Neutrophil (primary cell): Measurements from ENCODE around the gene DNAH14.

ENCODE experiments used
- H3K27ac ChIP-seq: fragments of 200-600 bp; sonication (generic); 2 replicates; pipeline ENCODE4 v1.5.1; 2016; ENCODE audit warnings: mild to moderate bottlenecking, moderate library complexity
- H3K27me3 ChIP-seq: fragments of 200-600 bp; sonication (generic); 2 replicates; pipeline ENCODE4 v1.6.0; 2016; ENCODE audit warnings: mild to moderate bottlenecking
- H3K36me3 ChIP-seq: fragments of 200-600 bp; sonication (generic); 2 replicates; pipeline ENCODE4 v1.5.1; 2017
- H3K4me1 ChIP-seq, 2 experiments: fragments of 200-600 bp in 1 of 2; sonication (generic) in 1 of 2; 1 replicate in 1 of 2; 2 replicates in 1 of 2; pipeline versions ENCODE4 v1.5.1 to v1.6.1; 2013 to 2016; ENCODE audit warnings: low read depth in 1 of 2, low read length in 1 of 2, mild to moderate bottlenecking in 1 of 2, moderate library complexity in 1 of 2; ENCODE audit not compliant: control insufficient read depth in 1 of 2, insufficient read depth in 1 of 2
- H3K4me3 ChIP-seq, 2 experiments: fragments of 200-600 bp in 1 of 2; sonication (generic) in 1 of 2; 1 replicate in 1 of 2; 2 replicates in 1 of 2; pipeline ENCODE4 v1.5.1; 2013 to 2016; ENCODE audit warnings: low read depth in 1 of 2, low read length in 1 of 2, mild to moderate bottlenecking in 1 of 2, moderate library complexity in 1 of 2
- H3K9me3 ChIP-seq: fragments of 200-600 bp; sonication (generic); 2 replicates; pipeline ENCODE4 v1.5.1; 2016
- TF ChIP-seq, protein P1 (sequence below): fragments of 200-600 bp; sonication (generic); IDR thresholded peaks from 2 replicates; pipeline ENCODE4 v1.5.1; 2016; ENCODE audit warnings: antibody characterized with exemption

DNAH14 gene

DNA sequence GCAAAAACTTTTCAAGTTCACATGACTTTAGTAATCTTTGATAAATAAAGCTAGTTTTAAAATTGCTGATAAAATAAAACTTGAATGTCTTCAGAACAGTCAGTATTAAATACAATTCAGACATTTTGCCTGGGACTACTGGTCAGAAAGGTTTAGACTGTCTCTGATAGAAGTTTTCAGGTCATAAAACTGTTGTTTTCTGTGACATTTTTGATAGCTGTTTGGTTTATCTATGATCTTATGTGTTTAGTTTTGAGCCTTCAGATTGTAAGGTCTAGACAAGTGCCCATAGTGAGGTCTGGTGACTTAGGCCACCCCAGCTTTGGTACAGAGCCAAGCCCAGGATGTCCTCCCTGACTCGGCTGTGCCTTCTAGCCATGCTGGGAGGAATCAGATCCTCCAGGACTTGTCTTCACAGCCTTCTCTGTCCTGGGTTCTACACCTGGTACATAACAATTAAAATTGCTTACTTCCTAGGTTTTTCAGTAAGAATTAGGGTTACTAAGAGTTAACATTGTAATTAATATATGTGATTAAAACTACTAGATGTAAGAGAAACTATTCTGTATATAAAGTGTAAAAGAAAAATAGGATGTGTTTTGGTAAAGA is 15.1 kb upstream of the DNAH14 start:
- H3K27ac ChIP-seq, result no peak overlapping the region
- no peaks in the 10 kb centered on the region for H3K36me3 ChIP-seq
- H3K27me3 ChIP-seq, result no peaks in the 10 kb centered on the region
- TF ChIP-seq, protein P1, sequence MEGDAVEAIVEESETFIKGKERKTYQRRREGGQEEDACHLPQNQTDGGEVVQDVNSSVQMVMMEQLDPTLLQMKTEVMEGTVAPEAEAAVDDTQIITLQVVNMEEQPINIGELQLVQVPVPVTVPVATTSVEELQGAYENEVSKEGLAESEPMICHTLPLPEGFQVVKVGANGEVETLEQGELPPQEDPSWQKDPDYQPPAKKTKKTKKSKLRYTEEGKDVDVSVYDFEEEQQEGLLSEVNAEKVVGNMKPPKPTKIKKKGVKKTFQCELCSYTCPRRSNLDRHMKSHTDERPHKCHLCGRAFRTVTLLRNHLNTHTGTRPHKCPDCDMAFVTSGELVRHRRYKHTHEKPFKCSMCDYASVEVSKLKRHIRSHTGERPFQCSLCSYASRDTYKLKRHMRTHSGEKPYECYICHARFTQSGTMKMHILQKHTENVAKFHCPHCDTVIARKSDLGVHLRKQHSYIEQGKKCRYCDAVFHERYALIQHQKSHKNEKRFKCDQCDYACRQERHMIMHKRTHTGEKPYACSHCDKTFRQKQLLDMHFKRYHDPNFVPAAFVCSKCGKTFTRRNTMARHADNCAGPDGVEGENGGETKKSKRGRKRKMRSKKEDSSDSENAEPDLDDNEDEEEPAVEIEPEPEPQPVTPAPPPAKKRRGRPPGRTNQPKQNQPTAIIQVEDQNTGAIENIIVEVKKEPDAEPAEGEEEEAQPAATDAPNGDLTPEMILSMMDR, result no peak
- no peaks in the 10 kb centered on the region for H3K4me1 ChIP-seq
- H3K9me3 ChIP-seq, result no peaks in the 10 kb centered on the region
- no peak overlapping the region for H3K4me3 ChIP-seq

DNA sequence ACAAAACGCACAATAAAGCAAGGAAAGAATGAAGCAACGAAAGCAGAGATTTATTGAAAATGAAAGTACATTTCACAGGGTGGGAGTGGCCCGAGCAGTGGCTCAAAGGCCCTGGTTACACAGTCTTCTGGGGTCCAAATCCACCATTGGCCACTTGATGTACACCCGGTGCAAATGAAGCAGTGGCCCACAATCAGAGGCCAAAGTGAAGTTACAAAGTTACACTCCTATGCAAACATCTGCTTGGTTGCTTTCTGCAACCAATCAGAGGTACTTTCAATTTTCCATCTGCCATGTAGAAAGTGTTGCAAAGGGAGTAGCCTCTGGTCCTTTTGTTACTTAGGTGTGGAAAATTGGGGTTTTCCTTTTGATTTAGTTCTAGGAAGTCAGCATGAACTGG is 10.0 kb upstream of the DNAH14 start:
- no peak overlapping the region for H3K27ac ChIP-seq
- H3K9me3 ChIP-seq, result no peaks in the 10 kb centered on the region
- H3K4me3 ChIP-seq, result no peak overlapping the region
- TF ChIP-seq, protein P1, result no peak
- H3K27me3 ChIP-seq, result no peaks in the 10 kb centered on the region
- H3K36me3 ChIP-seq, result no peaks in the 10 kb centered on the region
- no peaks in the 10 kb centered on the region for H3K4me1 ChIP-seq

DNA sequence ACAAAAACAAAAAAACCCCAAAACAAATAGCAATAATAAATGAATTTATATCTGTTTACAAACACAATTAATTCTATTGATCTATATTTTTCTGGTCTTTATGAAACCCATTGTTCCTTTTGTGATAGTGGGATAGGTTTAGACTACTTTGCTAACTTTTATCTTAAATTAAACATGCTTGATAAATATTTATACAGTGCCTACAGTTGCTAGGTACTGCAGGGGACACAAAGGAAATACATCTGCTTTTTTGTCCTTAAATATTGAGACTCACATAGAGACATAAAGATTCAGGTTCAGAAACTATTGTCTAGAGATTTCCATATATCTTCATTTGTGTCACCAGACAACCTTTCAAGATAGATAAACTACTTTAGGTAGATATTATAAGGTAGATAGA is 8.5 kb upstream of the DNAH14 start:
- H3K9me3 ChIP-seq, result no peaks in the 10 kb centered on the region
- H3K4me1 ChIP-seq, result no peaks in the 10 kb centered on the region
- H3K36me3 ChIP-seq, result no peaks in the 10 kb centered on the region
- H3K27me3 ChIP-seq, result no peaks in the 10 kb centered on the region
- no peak overlapping the region for H3K27ac ChIP-seq
- TF ChIP-seq, protein P1, result no peak
- H3K4me3 ChIP-seq, result no peak overlapping the region

DNA sequence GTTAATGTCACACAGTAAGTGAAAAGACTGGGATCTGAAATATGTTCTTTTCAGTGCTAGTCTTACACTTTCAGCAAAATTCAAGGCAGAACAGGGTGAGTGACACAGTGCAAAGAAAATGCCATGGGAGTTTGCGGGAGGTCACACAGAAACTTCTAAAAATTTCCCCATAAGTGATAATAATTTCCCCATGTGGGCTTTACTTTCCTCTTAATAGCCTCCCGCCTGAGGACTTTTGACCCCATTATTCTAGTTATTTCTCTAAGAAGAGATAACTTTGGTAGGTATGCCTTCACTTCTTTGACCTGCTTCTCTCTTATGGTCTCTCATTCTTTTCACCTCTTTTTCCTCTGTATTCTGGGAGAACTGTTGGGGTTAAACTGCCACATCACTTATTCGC is 8.1 kb upstream of the DNAH14 start:
- H3K27ac ChIP-seq, result no peak overlapping the region
- H3K4me1 ChIP-seq, result no peaks in the 10 kb centered on the region
- TF ChIP-seq, protein P1, result no peak
- no peak overlapping the region for H3K4me3 ChIP-seq
- H3K27me3 ChIP-seq, result no peaks in the 10 kb centered on the region
- H3K36me3 ChIP-seq, result no peaks in the 10 kb centered on the region
- H3K9me3 ChIP-seq, result no peaks in the 10 kb centered on the region

DNA sequence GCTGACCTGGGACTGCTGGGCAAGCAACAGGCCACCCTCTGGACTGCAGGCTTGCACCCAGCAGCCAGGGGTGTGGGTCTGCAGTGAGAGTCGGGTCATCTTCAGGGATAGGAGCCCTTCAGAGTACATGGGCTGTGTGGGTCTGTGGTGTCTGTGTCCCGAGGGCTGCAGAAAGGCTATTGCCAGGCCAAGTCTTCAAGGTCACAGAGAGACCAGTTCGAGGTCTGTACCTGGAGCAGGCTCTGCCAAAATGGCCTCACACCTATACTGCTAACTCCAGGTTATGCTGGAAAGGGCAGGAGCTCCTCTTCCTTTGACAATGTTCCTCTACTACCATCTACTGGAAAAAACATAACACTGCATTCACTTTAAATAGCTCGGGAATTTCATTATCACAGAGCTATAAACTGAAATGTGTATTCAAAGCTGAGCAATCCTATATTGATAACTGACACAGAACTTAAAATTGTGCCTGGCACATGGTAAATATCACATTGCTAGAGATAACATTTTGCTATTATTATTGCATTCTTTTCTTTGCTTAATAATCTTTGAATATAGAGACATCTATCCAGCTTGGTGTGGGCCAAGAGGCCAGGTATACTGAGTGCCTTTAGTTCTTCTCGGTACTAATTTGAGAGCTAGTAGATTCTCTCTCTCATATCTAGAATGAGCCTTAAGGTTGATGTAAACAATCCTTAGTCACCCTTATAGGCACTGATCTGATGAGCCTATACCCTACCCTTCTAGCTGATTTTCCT is 6.9 kb upstream of the DNAH14 start:
- H3K27ac ChIP-seq, result no peak overlapping the region
- no peak overlapping the region for H3K4me3 ChIP-seq
- no peaks in the 10 kb centered on the region for H3K9me3 ChIP-seq
- H3K4me1 ChIP-seq, result no peaks in the 10 kb centered on the region
- TF ChIP-seq, protein P1, result no peak
- H3K36me3 ChIP-seq, result no peaks in the 10 kb centered on the region
- no peaks in the 10 kb centered on the region for H3K27me3 ChIP-seq
